Smooth muscle cell (in vitro differentiated cells): Measurements from ENCODE around the gene DHX35. TPM values are rescaled to one million over a fixed set of nuclear protein-coding genes. Genes with fewer than 3 reads are reported as not detected.
A peak's percentile ranks its signal among the peaks of the same experiment; 100 is the strongest.

Experiments used
- DNase-seq: peaks from one replicate; lab custom pipeline; 2025; ENCODE audit not compliant: unreplicated experiment; lab: John Stamatoyannopoulos, UW
- H2AFZ ChIP-seq: fragments of 200-600 bp; sonication (generic); 2 replicates; pipeline ENCODE4 v1.6.0; 2016; ENCODE audit warnings: antibody characterized with exemption, low read depth, mild to moderate bottlenecking
- H3F3A ChIP-seq: fragments of 200-600 bp; sonication (generic); 2 replicates; pipeline ENCODE4 v1.6.0; 2017; ENCODE audit warnings: antibody characterized with exemption, low read depth
- H3K27ac ChIP-seq: fragments of 200-600 bp; sonication (generic); 2 replicates; pipeline ENCODE4 v1.5.1; 2016; ENCODE audit warnings: low read depth, mild to moderate bottlenecking
- H3K27me3 ChIP-seq: fragments of 200-600 bp; sonication (generic); 2 replicates; pipeline ENCODE4 v1.6.1; 2016; ENCODE audit warnings: low read depth, mild to moderate bottlenecking
- H3K36me3 ChIP-seq: fragments of 200-600 bp; sonication (generic); 2 replicates; pipeline ENCODE4 v1.5.1; 2016; ENCODE audit warnings: low read depth
- H3K4me1 ChIP-seq: fragments of 200-600 bp; sonication (generic); 2 replicates; pipeline ENCODE4 v1.5.1; 2016; ENCODE audit warnings: low read depth
- H3K4me2 ChIP-seq: fragments of 200-600 bp; sonication (generic); 2 replicates; pipeline ENCODE4 v1.6.0; 2016; ENCODE audit warnings: mild to moderate bottlenecking
- H3K4me3 ChIP-seq: fragments of 200-600 bp; sonication (generic); 2 replicates; pipeline ENCODE4 v1.5.1; 2016; ENCODE audit warnings: mild to moderate bottlenecking
- H3K79me2 ChIP-seq: fragments of 200-600 bp; sonication (generic); 2 replicates; pipeline ENCODE4 v1.6.0; 2016; ENCODE audit warnings: low read depth, mild to moderate bottlenecking
- H3K9ac ChIP-seq: fragments of 200-600 bp; sonication (generic); 2 replicates; pipeline ENCODE4 v1.6.0; 2016; ENCODE audit warnings: low read depth
- H3K9me3 ChIP-seq: fragments of 200-600 bp; sonication (generic); replicated peaks from 2 replicates; pipeline ENCODE4 v1.5.1; 2016; ENCODE audit warnings: low read depth
- H4K20me1 ChIP-seq: fragments of 200-600 bp; sonication (generic); 2 replicates; pipeline ENCODE4 v1.6.0; 2016; ENCODE audit warnings: low read depth
- CTCF ChIP-seq: fragments of 200-600 bp; sonication (generic); IDR thresholded peaks from 2 replicates; pipeline ENCODE4 v1.5.1; 2017; ENCODE audit warnings: borderline replicate concordance, mild to moderate bottlenecking, antibody characterized with exemption; ENCODE audit not compliant: insufficient read depth, poor library complexity, severe bottlenecking
- WGBS: methylation state at CpG from one replicate; pipeline ENCODE4 v1.1.7; 2016; ENCODE audit warnings: low lambda C conversion rate; 5-methylcytosine and 5-hydroxymethylcytosine counted together
- polyA plus RNA-seq: library from polyadenylated mRNA; unstranded; fragments of >200 nt; fragmentation: Nextera tagmentation; extraction: Ambion mirVana; gene quantifications from 2 replicates; pipeline ENCODE4 v1.2.1, GENCODE V29; 2016
- total RNA-seq: library from RNA; depleted of rRNA; stranded (reverse); fragments of >200 nt; gene quantifications from 2 replicates; pipeline ENCODE4 v1.2.3, GENCODE V29; 2014

The DHX35 gene
- total RNA-seq = 9.5 and 10.7 TPM in 2 replicates
- 4.1 and 4.5 TPM in 2 replicates for polyA plus RNA-seq

GRCh38 chr20:38962044-38962927, at the start of gene DHX35:
Gene DHX35, plus strand, starts transcription at chr20:38962344. Its CDS starts 24 bp downstream, at chr20:38962368.
- Histone ChIP-seq H3K4me1 (peaks cover 13% of the 10 kb centered on the region), H3K4me3 (peak within 1 kb of the TSS; percentile 87), H3K36me3 (no peaks in the 10 kb centered on the region), H3K9me3 (no peaks in the 10 kb centered on the region), H3K4me2 (peak within 1 kb of the TSS; percentile 97), H3K27me3 (no peaks in the 10 kb centered on the region), H3F3A (no peaks in the 10 kb centered on the region), H3K27ac (peak within 1 kb of the TSS; percentile 87), H4K20me1 (peaks cover 4% of the 10 kb centered on the region), H3K9ac (peak within 1 kb of the TSS; percentile 96), H2AFZ (peak within 1 kb of the TSS; percentile 99), H3K79me2 (peaks cover 26% of the 10 kb centered on the region)
- TF ChIP-seq CTCF = no peak
- WGBS = 1% methylated on average over 70 of the region's 70 CpGs
- peak; percentile 90 for DNase-seq

GRCh38 chr20:38915355-38915754, 46.8 kb upstream of the DHX35 start:
- H3K79me2 ChIP-seq = no peaks in the 10 kb centered on the region
- H3K36me3 ChIP-seq = no peaks in the 10 kb centered on the region
- no peaks in the 10 kb centered on the region for H3F3A ChIP-seq
- WGBS = 98% methylated on average over 7 of the region's 7 CpGs
- TF ChIP-seq CTCF = no peak
- no peak overlapping the region for H3K27ac ChIP-seq
- H4K20me1 ChIP-seq = no peaks in the 10 kb centered on the region
- H3K9me3 ChIP-seq = no peaks in the 10 kb centered on the region
- no peak overlapping the region for H3K4me3 ChIP-seq
- H3K9ac ChIP-seq = no peak overlapping the region
- H3K27me3 ChIP-seq = peaks cover 15% of the 10 kb centered on the region
- no peak for DNase-seq
- no peak overlapping the region for H2AFZ ChIP-seq
- no peak overlapping the region for H3K4me2 ChIP-seq
- H3K4me1 ChIP-seq = no peaks in the 10 kb centered on the region

- H3K9ac ChIP-seq = no peak overlapping the region
- no peak for DNase-seq
- H3K27ac ChIP-seq = no peak overlapping the region
- no peaks in the 10 kb centered on the region for H3K79me2 ChIP-seq
- H3K4me2 ChIP-seq = no peak overlapping the region
- no peaks in the 10 kb centered on the region for H3K4me1 ChIP-seq
- peaks cover 34% of the 10 kb centered on the region for H3K27me3 ChIP-seq
- no peaks in the 10 kb centered on the region for H3K9me3 ChIP-seq
- no peak overlapping the region for H3K4me3 ChIP-seq
- no peak overlapping the region for H2AFZ ChIP-seq
- H3F3A ChIP-seq = no peaks in the 10 kb centered on the region
- TF ChIP-seq CTCF = no peak
- H4K20me1 ChIP-seq = no peaks in the 10 kb centered on the region
- H3K36me3 ChIP-seq = no peaks in the 10 kb centered on the region
- 92% methylated on average over 4 of the region's 4 CpGs for WGBS
Observed at GRCh38 chr20:38917657-38918056, 44.5 kb upstream of the DHX35 start.

- 94% methylated on average over 19 of the region's 19 CpGs for WGBS
- no peaks in the 10 kb centered on the region for H3K4me1 ChIP-seq
- H3K27ac ChIP-seq = no peak overlapping the region
- H3F3A ChIP-seq = no peaks in the 10 kb centered on the region
- H3K9ac ChIP-seq = no peak overlapping the region
- no peaks in the 10 kb centered on the region for H3K9me3 ChIP-seq
- no peak for DNase-seq
- no peak for TF ChIP-seq CTCF
- H3K4me3 ChIP-seq = no peak overlapping the region
- H2AFZ ChIP-seq = no peak overlapping the region
- no peak overlapping the region for H3K4me2 ChIP-seq
- H3K36me3 ChIP-seq = no peaks in the 10 kb centered on the region
- H4K20me1 ChIP-seq = no peaks in the 10 kb centered on the region
- H3K27me3 ChIP-seq = peaks cover 34% of the 10 kb centered on the region
- no peaks in the 10 kb centered on the region for H3K79me2 ChIP-seq
Observed at GRCh38 chr20:38918172-38918571, 44.0 kb upstream of the DHX35 start.
